Measurements from ENCODE around the gene JSRP1. TPM values are rescaled to one million over a fixed set of nuclear protein-coding genes. Genes with fewer than 3 reads are reported as not detected.

The JSRP1 gene
- total and polyA plus RNA-seq, 2 experiments from 2014 or later = 2.4 to 3.1 TPM

DNA sequence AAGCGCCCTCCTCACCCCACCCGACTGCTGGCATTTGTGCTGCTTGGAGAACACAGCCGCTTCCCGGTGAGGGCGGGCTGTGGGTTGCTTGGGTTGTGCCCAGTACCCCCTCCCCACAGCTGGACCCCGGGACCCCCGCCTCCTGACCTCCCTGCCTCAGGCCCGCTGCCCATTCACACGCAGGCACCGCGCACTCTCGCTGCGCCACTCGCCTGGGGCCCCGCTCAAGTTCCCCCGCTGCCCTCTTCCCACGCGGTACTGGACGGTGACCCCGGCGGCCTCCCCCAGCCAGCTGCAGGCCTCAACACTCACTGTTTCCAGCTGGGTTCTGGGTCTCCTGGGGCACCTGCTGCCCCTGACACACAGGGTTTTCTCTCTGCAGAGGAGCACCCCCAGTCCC, 36.5 kb downstream of the JSRP1 start:
- Mint-ChIP-seq H3K4me1 (no peaks in the 10 kb centered on the region), H3K27ac (no peak overlapping the region)
- ATAC-seq = no peak

More for the DNA sequence above, 36.5 kb downstream of the JSRP1 start:
- Mint-ChIP-seq H3K9me3 (no peaks in the 10 kb centered on the region; the same call in 2 of the 3 replicates), H3K27me3 (ENCODE audit: insufficient read depth, low read depth, poor library complexity) (peaks cover 11% of the 10 kb centered on the region), H3K4me3 (no peak overlapping the region), H3K36me3 (ENCODE audit: low read depth) (peaks cover 46% of the 10 kb centered on the region)
- no peaks in the 10 kb centered on the region for H3K79me2 ChIP-seq (replicated peaks; ENCODE audit: insufficient read depth)
- no peak for DNase-seq (ENCODE audit: low spot score)
- H3K4me3 ChIP-seq = no peak overlapping the region
- H4K20me1 ChIP-seq (replicated peaks; ENCODE audit: insufficient read depth) = 0 out of 2 replicates have a peak, but pooled peaks cover 3% of the 10 kb centered on the region
- H3K4me1 ChIP-seq (ENCODE audit: insufficient read depth) = no peaks in the 10 kb centered on the region
- peaks cover 5% of the 10 kb centered on the region; the same call in 1 of the 2 replicates for H3K36me3 ChIP-seq (ENCODE audit: insufficient read depth)
- H3K27me3 ChIP-seq (ENCODE audit: insufficient read depth) = no peaks in the 10 kb centered on the region
- no peak overlapping the region for H3K27ac ChIP-seq (ENCODE audit: low read depth)
- 0 out of 2 replicates have a peak, but pooled peaks cover 4% of the 10 kb centered on the region for H3F3A ChIP-seq (replicated peaks; ENCODE audit: low read depth)
- no peaks in the 10 kb centered on the region for H3K9me2 ChIP-seq (ENCODE audit: insufficient read depth)
- TF ChIP-seq, protein P1, sequence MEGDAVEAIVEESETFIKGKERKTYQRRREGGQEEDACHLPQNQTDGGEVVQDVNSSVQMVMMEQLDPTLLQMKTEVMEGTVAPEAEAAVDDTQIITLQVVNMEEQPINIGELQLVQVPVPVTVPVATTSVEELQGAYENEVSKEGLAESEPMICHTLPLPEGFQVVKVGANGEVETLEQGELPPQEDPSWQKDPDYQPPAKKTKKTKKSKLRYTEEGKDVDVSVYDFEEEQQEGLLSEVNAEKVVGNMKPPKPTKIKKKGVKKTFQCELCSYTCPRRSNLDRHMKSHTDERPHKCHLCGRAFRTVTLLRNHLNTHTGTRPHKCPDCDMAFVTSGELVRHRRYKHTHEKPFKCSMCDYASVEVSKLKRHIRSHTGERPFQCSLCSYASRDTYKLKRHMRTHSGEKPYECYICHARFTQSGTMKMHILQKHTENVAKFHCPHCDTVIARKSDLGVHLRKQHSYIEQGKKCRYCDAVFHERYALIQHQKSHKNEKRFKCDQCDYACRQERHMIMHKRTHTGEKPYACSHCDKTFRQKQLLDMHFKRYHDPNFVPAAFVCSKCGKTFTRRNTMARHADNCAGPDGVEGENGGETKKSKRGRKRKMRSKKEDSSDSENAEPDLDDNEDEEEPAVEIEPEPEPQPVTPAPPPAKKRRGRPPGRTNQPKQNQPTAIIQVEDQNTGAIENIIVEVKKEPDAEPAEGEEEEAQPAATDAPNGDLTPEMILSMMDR (conservative IDR thresholded peaks at IDR 0.05; ENCODE audit: low read depth in 2 of 2) = no peak
- TF ChIP-seq, protein P2, sequence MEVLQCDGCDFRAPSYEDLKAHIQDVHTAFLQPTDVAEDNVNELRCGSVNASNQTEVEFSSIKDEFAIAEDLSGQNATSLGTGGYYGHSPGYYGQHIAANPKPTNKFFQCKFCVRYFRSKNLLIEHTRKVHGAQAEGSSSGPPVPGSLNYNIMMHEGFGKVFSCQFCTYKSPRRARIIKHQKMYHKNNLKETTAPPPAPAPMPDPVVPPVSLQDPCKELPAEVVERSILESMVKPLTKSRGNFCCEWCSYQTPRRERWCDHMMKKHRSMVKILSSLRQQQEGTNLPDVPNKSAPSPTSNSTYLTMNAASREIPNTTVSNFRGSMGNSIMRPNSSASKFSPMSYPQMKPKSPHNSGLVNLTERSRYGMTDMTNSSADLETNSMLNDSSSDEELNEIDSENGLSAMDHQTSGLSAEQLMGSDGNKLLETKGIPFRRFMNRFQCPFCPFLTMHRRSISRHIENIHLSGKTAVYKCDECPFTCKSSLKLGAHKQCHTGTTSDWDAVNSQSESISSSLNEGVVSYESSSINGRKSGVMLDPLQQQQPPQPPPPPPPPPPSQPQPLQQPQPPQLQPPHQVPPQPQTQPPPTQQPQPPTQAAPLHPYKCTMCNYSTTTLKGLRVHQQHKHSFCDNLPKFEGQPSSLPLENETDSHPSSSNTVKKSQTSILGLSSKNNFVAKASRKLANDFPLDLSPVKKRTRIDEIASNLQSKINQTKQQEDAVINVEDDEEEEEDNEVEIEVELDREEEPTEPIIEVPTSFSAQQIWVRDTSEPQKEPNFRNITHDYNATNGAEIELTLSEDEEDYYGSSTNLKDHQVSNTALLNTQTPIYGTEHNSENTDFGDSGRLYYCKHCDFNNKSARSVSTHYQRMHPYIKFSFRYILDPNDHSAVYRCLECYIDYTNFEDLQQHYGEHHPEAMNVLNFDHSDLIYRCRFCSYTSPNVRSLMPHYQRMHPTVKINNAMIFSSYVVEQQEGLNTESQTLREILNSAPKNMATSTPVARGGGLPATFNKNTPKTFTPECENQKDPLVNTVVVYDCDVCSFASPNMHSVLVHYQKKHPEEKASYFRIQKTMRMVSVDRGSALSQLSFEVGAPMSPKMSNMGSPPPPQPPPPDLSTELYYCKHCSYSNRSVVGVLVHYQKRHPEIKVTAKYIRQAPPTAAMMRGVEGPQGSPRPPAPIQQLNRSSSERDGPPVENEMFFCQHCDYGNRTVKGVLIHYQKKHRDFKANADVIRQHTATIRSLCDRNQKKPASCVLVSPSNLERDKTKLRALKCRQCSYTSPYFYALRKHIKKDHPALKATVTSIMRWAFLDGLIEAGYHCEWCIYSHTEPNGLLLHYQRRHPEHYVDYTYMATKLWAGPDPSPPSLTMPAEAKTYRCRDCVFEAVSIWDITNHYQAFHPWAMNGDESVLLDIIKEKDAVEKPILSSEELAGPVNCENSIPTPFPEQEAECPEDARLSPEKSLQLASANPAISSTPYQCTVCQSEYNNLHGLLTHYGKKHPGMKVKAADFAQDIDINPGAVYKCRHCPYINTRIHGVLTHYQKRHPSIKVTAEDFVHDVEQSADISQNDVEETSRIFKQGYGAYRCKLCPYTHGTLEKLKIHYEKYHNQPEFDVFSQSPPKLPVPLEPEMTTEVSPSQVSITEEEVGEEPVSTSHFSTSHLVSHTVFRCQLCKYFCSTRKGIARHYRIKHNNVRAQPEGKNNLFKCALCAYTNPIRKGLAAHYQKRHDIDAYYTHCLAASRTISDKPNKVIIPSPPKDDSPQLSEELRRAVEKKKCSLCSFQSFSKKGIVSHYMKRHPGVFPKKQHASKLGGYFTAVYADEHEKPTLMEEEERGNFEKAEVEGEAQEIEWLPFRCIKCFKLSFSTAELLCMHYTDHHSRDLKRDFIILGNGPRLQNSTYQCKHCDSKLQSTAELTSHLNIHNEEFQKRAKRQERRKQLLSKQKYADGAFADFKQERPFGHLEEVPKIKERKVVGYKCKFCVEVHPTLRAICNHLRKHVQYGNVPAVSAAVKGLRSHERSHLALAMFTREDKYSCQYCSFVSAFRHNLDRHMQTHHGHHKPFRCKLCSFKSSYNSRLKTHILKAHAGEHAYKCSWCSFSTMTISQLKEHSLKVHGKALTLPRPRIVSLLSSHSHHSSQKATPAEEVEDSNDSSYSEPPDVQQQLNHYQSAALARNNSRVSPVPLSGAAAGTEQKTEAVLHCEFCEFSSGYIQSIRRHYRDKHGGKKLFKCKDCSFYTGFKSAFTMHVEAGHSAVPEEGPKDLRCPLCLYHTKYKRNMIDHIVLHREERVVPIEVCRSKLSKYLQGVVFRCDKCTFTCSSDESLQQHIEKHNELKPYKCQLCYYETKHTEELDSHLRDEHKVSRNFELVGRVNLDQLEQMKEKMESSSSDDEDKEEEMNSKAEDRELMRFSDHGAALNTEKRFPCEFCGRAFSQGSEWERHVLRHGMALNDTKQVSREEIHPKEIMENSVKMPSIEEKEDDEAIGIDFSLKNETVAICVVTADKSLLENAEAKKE (CRISPR knock-in tag; IDR thresholded peaks at IDR 0.05) = no peak
- no peak for TF ChIP-seq STAT1 (IDR thresholded peaks at IDR 0.05; ENCODE audit: unreplicated experiment)
- TF ChIP-seq, protein P3, sequence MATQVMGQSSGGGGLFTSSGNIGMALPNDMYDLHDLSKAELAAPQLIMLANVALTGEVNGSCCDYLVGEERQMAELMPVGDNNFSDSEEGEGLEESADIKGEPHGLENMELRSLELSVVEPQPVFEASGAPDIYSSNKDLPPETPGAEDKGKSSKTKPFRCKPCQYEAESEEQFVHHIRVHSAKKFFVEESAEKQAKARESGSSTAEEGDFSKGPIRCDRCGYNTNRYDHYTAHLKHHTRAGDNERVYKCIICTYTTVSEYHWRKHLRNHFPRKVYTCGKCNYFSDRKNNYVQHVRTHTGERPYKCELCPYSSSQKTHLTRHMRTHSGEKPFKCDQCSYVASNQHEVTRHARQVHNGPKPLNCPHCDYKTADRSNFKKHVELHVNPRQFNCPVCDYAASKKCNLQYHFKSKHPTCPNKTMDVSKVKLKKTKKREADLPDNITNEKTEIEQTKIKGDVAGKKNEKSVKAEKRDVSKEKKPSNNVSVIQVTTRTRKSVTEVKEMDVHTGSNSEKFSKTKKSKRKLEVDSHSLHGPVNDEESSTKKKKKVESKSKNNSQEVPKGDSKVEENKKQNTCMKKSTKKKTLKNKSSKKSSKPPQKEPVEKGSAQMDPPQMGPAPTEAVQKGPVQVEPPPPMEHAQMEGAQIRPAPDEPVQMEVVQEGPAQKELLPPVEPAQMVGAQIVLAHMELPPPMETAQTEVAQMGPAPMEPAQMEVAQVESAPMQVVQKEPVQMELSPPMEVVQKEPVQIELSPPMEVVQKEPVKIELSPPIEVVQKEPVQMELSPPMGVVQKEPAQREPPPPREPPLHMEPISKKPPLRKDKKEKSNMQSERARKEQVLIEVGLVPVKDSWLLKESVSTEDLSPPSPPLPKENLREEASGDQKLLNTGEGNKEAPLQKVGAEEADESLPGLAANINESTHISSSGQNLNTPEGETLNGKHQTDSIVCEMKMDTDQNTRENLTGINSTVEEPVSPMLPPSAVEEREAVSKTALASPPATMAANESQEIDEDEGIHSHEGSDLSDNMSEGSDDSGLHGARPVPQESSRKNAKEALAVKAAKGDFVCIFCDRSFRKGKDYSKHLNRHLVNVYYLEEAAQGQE (IDR thresholded peaks at IDR 0.05; ENCODE audit: unreplicated experiment) = no peak
- no peak for TF ChIP-seq POLR2AphosphoS5 (IDR thresholded peaks at IDR 0.05; ENCODE audit: low read depth)
- TF ChIP-seq EZH2 (IDR thresholded peaks at IDR 0.05; ENCODE audit: low read depth, unreplicated experiment) = no peak
- TF ChIP-seq JUNB (IDR thresholded peaks at IDR 0.05; ENCODE audit: unreplicated experiment) = no peak
- TF ChIP-seq NANOG (IDR thresholded peaks at IDR 0.05; ENCODE audit: borderline replicate concordance) = no peak
- TF ChIP-seq, protein P4, sequence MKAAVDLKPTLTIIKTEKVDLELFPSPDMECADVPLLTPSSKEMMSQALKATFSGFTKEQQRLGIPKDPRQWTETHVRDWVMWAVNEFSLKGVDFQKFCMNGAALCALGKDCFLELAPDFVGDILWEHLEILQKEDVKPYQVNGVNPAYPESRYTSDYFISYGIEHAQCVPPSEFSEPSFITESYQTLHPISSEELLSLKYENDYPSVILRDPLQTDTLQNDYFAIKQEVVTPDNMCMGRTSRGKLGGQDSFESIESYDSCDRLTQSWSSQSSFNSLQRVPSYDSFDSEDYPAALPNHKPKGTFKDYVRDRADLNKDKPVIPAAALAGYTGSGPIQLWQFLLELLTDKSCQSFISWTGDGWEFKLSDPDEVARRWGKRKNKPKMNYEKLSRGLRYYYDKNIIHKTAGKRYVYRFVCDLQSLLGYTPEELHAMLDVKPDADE (IDR thresholded peaks at IDR 0.05) = no peak
- TF ChIP-seq ZNF331 (CRISPR knock-in tag; IDR thresholded peaks at IDR 0.05; ENCODE audit: low read depth) = no peak
- TF ChIP-seq EZH2phosphoT487 (IDR thresholded peaks at IDR 0.05; ENCODE audit: unreplicated experiment) = no peak
- no peak for TF ChIP-seq CREB1 (CRISPR knock-in tag; IDR thresholded peaks at IDR 0.05; ENCODE audit: low read depth)
- TF ChIP-seq ZNF114 (CRISPR knock-in tag; IDR thresholded peaks at IDR 0.05) = no peak
- no peak overlapping the region for H3K4me2 ChIP-seq
- no peak overlapping the region for H2AFZ ChIP-seq

Data from GM23338 (cell line).